Right ventricle myocardium inferior (tissue), 1 donor: ENCODE results near the gene MFNG. TPM values are rescaled to one million over a fixed set of nuclear protein-coding genes. Genes with fewer than 3 reads are reported as not detected.

Experiments
- ATAC-seq: fragments of 200-7000 bp; cut with Tn5 transposase; one replicate; pipeline ENCODE4 v1.9.1; 2020; ENCODE audit warnings: mild to moderate bottlenecking, moderate library complexity
- DNase-seq: peaks from one replicate; pipeline ENCODE4 v3.0.0; 2021; ENCODE audit errors: missing footprints
- intact Hi-C: fragments of 100-400 bp; cut with DNase I; formaldehyde crosslinking; loops from one replicate; pipeline ENCODE4 v1.11.0; 2022
- total RNA-seq: library from RNA; stranded (reverse); fragmentation: NEBNext Ultra II Directional; extraction: Animal tissue kit (Norgen Biotek cat#: 25700); gene quantifications from one replicate; pipeline ENCODE4 v1.2.1, GENCODE V29; 2021
- donor health status: DM: no; HTN: yes; CAD: no; lungs with severe emphysema.

The MFNG gene
- total RNA-seq, 1 donor from 2014 or later: 14.4 TPM

GRCh38 chr22:37461961-37462360 is 24.2 kb downstream of the MFNG start:
- intact Hi-C loops: no loop called here
- DNase-seq (no peak), ATAC-seq (no peak)

DNA sequence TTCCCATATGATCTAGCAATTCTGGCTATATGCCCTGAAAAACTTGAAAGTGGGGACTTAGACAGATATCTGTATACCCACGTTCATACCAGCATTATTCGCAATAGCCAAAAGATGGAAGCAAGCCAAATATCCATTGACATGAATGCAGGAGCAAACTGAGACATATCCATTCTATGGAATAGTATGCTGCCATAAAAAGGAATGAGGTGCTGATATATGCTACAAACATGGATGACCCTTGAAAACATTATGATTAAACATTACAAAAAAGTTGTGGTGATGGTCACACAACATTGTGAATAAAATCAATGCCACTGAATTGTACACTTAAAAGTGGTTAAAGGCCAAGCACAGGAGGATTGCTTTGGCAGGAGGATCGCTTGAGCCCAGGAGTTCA is 25.5 kb downstream of the MFNG start:
- ATAC-seq (no peak), DNase-seq (no peak)
- intact Hi-C loops: no loop called here

GRCh38 chr22:37459206-37459605 is 27.0 kb downstream of the MFNG start:
- intact Hi-C loops: loop anchor here (5.0 kb wide), 1 partner anchor 197 kb away; no protein-coding TSS in a partner anchor
- ATAC-seq: no peak

DNA sequence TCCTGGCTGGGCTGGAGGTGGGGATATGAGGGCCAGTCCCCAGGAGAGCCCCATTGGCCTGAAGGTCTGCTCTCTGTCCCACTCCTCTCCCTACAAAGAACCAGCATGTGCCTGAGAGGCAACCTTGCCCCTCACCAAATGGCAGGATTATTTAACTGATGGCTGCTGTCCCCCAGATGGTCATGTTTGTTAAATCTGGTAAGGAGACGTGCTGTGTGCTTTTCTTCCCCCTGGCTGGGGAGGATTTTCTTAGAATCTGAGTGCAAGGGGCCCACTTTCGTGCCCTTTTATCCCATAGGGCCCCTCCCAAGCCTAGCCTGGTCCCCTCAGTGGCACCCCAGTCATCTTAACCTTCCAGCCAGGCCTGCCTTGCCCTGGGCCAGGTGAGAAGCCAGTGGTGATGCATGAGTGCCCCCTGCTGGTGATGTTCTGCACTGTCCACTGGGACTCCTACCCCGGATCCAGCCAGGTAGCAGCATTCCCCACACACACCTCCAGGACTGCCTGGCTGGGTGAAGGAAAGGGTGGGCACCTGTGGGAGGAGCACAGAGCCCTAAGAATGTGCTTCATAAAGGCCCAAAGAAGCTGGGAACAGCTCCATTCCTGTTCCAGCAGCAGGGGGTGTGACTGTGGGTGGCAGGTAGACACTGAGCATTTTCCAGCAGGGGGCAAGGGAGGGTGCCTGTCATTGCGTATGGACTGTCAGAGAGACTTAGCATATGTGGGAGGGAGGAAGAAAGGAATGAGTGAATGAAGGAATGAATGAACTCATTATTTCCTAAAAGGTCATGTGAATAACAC is 28.9 kb downstream of the MFNG start:
- ATAC-seq: peak; percentile 72
- intact Hi-C loops: loop anchor here (1.0 to 5.0 kb wide), 2 partner anchors 140 to 195 kb away; no protein-coding TSS in a partner anchor
- peak; percentile 76 for DNase-seq

More at GRCh38 chr22:37459206-37459605, 27.0 kb downstream of the MFNG start:
- no peak for DNase-seq

DNA sequence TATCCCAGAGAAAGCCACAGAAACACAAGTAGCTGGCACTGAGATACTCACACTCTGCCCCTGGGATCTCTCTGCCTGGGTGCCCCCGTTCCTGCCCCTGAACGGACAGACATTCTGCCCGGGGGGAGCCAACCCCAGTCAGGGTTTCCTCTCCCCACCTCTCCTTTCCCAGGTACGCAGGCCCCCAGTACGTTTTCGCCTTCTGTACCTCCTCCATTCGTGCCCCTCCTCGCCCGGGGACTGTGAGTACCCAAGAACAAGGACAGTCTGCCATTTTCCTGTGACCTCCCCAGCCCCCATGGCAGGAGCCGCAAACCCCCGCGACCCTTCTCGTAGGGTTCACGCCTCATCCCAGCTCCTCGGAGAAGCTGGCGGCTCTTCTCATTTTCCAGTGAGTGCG is 29.8 kb downstream of the MFNG start:
- intact Hi-C loops: loop anchor here (5.0 kb wide), 1 partner anchor 194 kb away; no protein-coding TSS in a partner anchor
- DNase-seq: no peak

GRCh38 chr22:37455896-37456295 is 30.3 kb downstream of the MFNG start:
- DNase-seq (peak; percentile 22), ATAC-seq (no peak)
- intact Hi-C loops: loop anchor here (5.0 kb wide), 1 partner anchor 194 kb away; no protein-coding TSS in a partner anchor

More for the DNA sequence above, 29.8 kb downstream of the MFNG start:
- no peak for ATAC-seq

- DNase-seq: peak; percentile 6
- no peak for ATAC-seq
- intact Hi-C loops: loop anchor here (5.0 kb wide), 1 partner anchor 193 kb away; no protein-coding TSS in a partner anchor
These were observed 31.1 kb downstream of the MFNG start for GRCh38 chr22:37454857-37455686.

DNA sequence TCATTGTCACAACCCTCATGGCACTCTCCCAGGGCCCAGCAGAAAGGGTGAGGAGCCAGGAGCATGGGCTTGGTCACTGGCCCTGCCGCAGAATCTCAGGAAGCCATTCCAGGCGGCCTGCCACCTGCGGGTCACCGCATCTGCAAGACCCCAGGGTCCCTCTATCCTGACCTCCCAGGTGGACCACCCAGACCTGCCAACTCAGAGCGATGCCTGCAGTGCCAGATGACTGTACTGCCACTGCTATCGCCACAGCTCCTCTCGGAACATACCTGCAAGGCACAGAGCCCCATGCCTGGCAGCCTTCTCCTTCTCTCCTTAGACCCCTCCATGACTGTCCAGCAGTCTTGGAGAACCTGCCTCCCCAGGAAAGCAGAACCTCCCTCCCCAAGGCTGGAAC is 32.5 kb downstream of the MFNG start:
- DNase-seq (no peak), ATAC-seq (no peak)
- intact Hi-C loops: no loop called here

DNA sequence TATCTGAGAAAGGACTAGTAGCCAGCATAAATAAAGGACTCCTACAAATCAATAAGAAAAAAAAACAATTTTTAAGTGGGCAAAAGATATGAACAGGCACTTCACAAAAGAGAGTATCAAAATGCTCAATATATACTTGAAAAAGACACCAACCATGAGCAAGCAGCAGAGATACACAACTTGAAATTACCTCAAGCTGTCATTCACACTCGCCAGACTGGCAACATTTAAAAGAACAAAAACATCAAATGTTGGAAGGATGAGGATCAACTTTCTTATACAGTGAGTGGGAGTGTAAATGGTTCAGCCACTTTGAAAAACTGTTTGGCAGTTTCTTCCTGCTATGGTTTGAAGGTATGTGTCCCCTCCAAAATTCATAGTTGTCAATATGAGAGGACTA is 35.0 kb downstream of the MFNG start:
- ATAC-seq (no peak), DNase-seq (no peak)
- intact Hi-C loops: no loop called here

DNA sequence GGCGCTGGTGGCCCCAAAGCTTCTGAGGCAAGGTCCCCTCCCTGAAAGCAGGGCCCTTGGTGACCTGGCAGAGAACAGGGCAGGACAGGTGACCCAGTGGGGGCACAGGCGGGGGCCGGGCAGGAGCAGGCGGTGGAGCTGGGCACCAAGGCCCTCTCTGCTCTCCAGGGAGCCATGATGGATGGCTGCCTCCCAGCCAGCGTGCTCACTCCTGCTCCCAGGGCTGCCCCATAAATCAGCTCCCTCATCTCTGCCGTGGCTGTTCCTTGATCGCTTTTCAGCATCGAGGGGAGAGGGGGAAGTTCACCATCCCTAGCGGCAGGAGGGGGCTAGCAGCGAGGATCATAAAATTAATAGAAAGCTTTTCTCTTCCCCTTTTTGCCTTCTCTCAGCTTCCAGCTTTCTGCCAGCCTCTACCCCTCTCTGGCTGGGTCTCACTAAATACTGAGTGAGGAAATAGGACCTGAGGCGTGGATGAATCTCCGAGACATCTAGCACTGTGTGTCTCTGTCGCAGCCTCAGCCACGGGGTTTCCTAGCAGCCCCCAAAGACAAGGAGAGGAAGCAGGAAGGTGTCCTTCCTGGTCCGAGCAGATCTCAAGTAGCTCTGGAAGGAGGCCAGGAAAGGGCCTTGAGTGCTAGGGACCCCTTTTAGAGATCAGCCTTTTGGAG is 36.7 kb downstream of the MFNG start:
- ATAC-seq: no peak
- peak; percentile 9 for DNase-seq
- intact Hi-C loops: no loop called here

DNA sequence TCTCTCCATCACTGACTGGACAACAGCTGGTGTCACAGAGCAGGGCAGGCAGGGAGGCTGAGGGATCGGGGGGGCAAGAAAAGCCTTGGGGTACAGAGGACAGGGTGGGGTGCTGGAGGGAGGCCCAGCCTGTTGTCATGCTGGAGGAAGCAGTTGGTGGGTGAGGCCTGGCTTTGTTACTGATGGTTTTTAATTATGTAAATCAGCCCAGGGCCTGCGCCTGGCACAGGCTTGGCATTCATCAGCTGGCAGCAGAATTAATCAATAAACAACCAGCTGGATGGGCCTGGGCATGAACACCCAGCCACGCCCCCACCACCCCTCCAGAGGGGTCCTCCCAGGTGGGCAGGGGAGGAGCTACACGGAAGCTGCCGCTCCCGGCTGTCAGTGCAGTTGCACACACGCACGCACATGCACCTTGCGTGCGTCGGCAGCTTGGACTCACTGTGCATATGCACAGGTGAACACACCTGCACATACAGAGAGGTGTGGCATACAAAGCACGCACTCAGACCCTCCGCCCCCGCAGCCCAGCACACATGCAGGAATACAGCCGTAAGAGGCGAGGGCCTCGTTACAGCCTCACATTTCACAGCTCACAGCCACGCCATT is 37.6 kb downstream of the MFNG start:
- ATAC-seq: no peak
- intact Hi-C loops: no loop called here

GRCh38 chr22:37445501-37445900 is 40.7 kb downstream of the MFNG start:
- no peak for ATAC-seq
- DNase-seq: no peak
- intact Hi-C loops: no loop called here

More for the DNA sequence above, 37.6 kb downstream of the MFNG start:
- peak; percentile 9 for DNase-seq

- DNase-seq (no peak), ATAC-seq (no peak)
- intact Hi-C loops: no loop called here
These were observed 42.2 kb downstream of the MFNG start for GRCh38 chr22:37443977-37444376.

DNA sequence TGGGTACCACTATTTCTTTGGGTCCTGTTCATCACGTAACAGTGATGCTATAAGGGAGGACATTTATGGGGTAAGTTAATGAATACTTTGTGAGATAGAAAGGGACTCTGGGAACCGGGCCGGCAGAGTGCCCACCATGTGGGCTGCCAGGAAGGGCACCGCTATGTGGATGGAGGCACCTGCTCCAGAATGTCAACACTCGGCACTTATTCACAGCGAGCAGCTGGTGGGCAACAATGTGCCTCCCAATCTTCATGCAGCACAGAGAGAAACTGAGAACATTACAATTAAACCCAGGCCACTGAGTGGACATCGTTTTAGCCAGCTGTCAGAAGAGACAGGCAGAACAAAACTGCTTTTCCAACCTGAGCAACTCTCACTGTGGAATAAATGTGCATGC is 43.1 kb downstream of the MFNG start:
- no peak for DNase-seq
- intact Hi-C loops: no loop called here
- no peak for ATAC-seq

DNA sequence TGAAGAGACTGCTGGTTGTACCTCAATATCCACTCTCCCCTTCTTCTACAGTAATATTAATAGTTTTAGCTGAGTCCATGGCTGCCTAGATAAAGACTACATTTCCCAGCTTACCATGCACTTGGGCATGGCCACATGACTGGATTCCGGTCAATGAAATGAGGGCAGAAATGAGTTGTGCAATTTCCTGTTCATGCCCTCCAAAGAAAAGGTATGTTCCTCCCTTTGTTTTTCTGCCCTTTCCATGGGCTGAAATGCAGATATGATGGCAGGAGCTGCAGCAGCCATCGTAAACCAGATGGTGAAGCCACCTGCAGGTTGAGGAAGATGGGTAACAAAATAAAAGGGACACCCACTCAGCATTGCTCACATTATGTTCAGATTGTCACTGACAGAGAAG is 43.6 kb downstream of the MFNG start:
- DNase-seq: no peak
- intact Hi-C loops: no loop called here
- no peak for ATAC-seq

DNA sequence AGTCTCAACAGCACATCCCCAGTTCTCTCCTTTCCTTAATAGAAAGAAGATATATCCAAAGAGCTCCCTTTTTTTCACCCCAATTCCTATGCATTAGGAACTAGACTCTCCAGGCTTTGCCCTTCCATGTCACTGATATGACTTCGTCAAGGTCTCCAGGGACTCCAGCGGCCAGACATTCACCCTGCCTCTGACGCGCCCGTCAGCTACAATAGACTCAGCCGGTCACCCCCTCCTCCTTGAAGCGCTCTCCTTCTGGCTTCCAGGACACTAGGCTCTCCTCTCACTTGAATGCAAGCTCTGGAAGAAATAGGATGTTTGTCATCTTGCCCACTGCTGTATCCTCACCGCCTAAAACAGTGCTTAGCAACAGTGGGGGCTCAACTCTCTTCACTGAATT is 44.0 kb downstream of the MFNG start:
- no peak for ATAC-seq
- DNase-seq: no peak
- intact Hi-C loops: no loop called here

GRCh38 chr22:37440875-37441274 is 45.3 kb downstream of the MFNG start:
- intact Hi-C loops: no loop called here
- DNase-seq: no peak
- ATAC-seq: no peak

DNA sequence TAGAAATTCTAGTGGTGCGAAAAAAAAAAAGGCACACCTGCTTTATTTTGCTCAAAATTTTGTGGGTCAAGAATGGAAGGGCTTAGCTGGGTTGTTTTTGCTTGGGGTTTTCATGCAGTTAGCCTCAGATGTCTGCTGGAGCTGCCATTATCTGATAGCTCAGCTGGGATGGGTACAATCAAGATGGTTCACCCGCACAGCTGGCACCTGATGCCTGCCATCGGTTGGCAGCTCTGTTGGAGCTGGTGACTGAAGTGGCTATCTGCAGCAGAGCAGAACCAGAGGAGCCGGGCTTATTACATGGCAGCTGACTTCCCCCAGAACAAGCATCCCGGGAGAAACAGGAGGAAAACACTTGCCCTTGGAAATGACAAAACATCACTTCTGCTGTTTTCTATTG is 46.8 kb downstream of the MFNG start:
- intact Hi-C loops: no loop called here
- no peak for DNase-seq
- no peak for ATAC-seq
